Heart left ventricle (tissue), 13 donors: Measurements from ENCODE around the gene FAM83F.
A peak's percentile ranks its signal among the peaks of the same experiment; 100 is the strongest.

Experiments
- POLR2A ChIP-seq, 2 donors: fragments of 450-650 bp; IDR thresholded peaks; one replicate each; pipeline ENCODE4 v1.6.1; 2017; ENCODE audit warnings: antibody characterized with exemption in 2 of 2, mild to moderate bottlenecking in 2 of 2, moderate library complexity in 2 of 2
- TF ChIP-seq, protein P1 (sequence below), 12 donors: fragments of 200-600 bp; sonication (generic) in 4 of 12; IDR thresholded peaks; one replicate each; pipeline versions ENCODE4 v1.5.0 to v1.8.0; 2018 to 2022; ENCODE audit warnings: antibody characterized with exemption in 12 of 12, mild to moderate bottlenecking in 5 of 12
- donor health status: ischemic (EF 13 %, LVEDD 7.1; RV severe dilation, severe dysfunction).
- donor health status: DM: no; HTN: yes; CAD: no.
- donor health status: DM: no; HTN: no; CAD: no.
- donor health status: ischemic (EF 25% LVEDD 6.9; RV normal size, moderate dysfunction).
- donor health status: ischemic (EF 25% LVEDD 5.7; RV mildly dilated, moderate dysfunction).
- donor health status: ischemic (EF 35%, LVEDD 5.7; RV mildly dilated, moderate dysfunction).
- donor health status: nonischemic (EF 11% LVEDD 7.7; RV severe dilation, severe dysfunction).
- donor health status: DM: yes; HTN: yes; CAD: no.
- donor health status: PGD.
- donor health status: ischemic (EF 29% LVEDD 5.4; RV normal size, mild dysfunction).
- donor health status: nonischemic (EF 23%, LVEDD 6.1; RV moderate dilation, normal function).

DNA sequence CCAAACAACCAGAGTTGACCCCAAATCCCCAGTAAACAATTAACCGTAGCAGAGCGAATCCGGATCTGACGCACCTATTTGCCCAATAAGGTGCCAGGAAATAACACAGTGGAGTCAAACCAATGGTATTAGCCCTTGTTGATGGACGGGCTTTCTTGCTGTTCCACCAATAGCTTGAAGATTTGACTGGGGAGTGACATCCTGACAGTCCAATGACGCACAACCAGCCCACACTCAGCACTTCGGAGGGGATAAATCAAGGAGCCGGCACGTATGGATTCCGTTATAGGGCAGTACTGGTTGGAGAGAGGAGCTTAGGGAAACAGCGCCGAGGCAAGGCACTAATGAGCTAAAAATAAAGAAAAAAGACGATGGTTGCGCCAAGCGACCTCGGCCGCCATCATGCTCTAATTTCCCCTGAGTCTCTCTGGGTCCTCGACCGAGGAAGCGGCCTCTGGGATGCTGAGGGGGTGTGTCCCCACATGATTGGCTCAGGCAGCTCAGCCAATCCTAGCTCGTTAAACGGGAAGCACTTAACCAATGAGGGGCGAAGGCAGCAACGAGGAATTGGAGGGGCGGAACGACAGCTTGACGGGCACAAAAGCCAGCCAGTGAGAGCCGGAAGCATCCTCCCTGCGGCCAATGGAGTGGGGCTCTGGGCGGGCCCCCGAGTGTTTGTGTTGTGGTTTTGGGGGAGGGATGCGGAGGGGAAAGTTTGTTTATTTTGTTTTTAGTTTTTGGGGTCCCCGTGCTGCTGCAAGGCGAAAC, 49.5 kb downstream of the FAM83F start:
- TF ChIP-seq, protein P1, sequence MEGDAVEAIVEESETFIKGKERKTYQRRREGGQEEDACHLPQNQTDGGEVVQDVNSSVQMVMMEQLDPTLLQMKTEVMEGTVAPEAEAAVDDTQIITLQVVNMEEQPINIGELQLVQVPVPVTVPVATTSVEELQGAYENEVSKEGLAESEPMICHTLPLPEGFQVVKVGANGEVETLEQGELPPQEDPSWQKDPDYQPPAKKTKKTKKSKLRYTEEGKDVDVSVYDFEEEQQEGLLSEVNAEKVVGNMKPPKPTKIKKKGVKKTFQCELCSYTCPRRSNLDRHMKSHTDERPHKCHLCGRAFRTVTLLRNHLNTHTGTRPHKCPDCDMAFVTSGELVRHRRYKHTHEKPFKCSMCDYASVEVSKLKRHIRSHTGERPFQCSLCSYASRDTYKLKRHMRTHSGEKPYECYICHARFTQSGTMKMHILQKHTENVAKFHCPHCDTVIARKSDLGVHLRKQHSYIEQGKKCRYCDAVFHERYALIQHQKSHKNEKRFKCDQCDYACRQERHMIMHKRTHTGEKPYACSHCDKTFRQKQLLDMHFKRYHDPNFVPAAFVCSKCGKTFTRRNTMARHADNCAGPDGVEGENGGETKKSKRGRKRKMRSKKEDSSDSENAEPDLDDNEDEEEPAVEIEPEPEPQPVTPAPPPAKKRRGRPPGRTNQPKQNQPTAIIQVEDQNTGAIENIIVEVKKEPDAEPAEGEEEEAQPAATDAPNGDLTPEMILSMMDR (IDR thresholded peaks at IDR 0.05): no peak
- peak; percentile 48 to 61 for TF ChIP-seq POLR2A (IDR thresholded peaks at IDR 0.05)
